Activated naive CD4-positive, alpha-beta T cell treated with anti-CD3 and anti-CD28 coated beads, Interleukin-2, amount 50 U/mL, for 16 hours (primary cell): ENCODE results near the gene WWC1.
A peak's percentile ranks its signal among the peaks of the same experiment; 100 is the strongest.

Source experiments
- DNase-seq: peaks from one replicate; pipeline ENCODE4 v3.0.0-alpha.2; 2020

The WWC1 gene

GRCh38 chr5:168291342-168291963 is at the start of gene WWC1:
Gene WWC1, plus strand, starts transcription at chr5:168291645. Its CDS starts 508 bp downstream, at chr5:168292153.
- DNase-seq: peak; percentile 27

DNA sequence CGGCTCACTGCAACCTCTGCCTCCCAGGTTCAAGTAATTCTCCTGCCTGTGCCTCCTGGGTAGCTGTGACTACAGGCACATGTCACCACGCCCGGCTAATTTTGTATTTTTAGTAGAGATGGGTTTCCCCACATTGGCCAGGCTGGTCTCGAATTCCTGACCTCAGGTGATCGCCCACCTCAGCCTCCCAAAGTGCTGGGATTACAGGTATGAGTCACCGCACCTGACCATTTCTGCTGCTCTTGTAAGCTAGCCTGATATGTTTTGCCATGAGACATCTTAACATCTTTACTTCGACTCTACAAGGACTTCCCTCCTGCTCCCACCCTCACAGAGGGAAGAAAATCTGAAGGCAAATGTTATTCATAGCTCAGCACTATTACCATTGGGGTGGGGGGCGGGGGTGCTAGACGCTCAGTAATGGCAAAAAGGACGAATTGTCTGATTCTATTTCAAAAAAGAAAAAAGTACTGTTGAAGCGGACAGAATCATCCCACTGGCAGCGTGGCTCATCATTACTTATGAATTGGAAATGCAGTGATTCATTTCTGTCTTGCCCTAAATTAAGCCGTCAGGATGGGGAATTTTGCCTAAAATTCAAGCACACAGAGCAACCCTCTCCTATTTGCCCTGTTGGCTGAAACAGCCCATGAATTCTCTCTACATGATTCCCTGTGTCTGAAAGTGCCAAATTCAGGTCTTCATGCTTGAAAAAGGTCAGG is 46.4 kb upstream of the WWC1 start:
- DNase-seq: no peak

GRCh38 chr5:168249923-168250322 is 41.5 kb upstream of the WWC1 start:
- no peak for DNase-seq

GRCh38 chr5:168251259-168251658 is 40.2 kb upstream of the WWC1 start:
- no peak for DNase-seq

DNA sequence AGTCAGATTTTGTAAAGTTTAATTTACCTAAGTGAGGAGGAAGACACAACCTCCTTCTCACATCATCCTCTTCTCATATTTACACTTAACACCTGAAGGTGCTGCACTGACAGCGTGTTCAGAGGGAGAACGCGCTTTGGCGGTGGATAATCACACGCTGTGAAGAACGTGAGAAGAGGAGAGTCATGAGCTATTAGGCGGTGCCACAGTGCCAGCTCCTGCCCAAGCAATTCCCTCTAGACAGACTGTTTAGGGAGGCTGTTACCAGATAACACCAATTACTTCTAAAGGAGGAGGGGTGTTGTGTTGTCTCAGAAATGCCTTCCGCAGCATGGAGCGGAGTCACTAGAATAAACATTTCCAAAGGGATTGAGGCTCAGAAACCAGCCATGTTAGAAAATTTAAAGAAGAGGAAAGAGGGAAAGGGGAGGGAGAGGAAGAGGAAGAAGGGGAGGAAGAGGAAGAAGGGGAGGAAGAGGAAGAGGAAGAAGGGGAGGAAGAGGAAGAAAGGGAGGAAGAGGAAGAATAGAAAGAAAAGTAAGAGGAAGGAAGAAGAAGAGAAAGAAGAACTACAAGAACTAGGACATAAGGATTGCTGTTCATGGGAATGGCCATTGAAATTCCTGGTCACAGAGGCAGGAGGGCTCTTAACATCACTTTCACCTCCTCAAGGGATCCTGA is 37.3 kb upstream of the WWC1 start:
- DNase-seq: no peak

DNA sequence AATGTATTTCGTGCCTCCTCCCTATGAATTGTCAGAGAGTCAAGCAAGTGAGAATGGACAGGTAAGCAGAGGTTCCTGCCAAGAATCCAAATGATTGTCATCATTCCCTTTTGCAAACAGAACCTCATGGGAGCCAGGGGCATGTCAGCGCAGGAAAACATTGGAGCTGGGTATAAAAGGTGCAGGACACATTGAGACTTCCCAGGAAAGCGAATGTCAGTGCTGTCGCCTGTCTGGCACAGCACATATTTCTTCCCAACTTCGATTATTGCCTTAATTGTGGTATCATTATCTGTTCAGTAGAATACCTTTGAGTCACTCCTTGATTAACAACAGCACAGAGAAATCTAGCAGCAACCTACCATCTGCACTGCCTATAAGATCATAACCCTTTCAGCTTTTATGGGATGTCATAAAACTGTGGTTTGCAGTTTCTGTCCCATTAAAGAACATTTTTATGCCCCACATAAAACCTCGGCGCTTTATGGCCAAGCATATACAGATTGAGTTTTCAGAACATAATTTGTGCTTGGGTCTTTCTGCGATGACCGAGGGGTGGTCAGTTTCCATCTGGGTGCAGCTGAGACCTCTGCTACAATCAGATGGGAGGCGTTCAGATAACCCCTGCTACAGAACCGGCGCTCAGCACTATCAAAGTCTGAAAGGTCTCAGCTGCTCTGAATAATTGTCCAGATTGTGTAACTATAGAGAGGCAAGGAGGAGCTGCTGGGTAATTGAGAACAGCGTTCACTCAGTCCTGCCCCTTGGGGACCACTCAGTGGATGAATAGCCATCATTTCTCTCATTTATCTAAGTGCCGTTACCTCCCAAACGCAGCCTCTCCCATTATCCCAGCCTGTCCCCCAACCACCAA is 30.9 kb upstream of the WWC1 start:
- DNase-seq: no peak

GRCh38 chr5:168261227-168261571 is 30.2 kb upstream of the WWC1 start:
- DNase-seq: no peak

GRCh38 chr5:168262042-168262743 is 29.3 kb upstream of the WWC1 start:
- no peak for DNase-seq

DNA sequence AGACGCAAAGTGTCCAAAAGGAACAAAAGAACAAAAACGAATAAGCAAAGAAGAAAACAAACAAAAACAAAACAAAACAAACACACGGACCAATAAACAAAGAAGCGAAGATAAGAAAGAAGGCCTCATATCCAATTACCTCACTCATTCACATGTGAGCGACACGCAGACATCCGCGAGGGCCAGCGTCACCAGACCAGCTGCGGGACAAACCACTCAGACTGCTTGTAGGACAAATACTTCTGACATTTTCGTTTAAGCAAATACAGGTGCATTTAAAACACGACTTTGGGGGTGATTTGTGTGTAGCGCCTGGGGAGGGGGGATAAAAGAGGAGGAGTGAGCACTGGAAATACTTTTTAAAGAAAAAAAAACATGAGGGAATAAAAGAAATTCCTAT is 28.3 kb upstream of the WWC1 start:
- no peak for DNase-seq

DNA sequence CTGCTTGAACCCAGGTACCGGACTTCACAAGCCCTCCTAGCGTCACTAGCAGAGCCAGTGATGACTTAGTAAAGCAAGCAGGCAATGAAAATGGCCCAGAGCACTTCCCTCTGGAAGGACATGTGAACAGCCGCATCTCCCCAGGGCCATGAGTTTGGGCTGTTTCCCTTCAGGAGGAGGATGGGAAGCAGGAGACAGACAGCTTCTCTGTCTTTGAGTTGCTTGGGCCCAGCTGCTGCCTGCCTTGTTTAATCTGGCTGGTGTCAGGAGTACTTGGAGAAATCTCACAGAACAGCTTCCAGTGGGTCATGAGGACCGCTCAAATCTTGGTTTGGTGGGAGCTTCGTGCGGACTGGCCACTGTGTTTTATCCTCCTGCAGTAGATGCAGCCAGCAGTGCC is 25.4 kb upstream of the WWC1 start:
- no peak for DNase-seq

GRCh38 chr5:168268949-168269936 is 22.2 kb upstream of the WWC1 start:
- peak; percentile 62 for DNase-seq

- DNase-seq: no peak
Observed at GRCh38 chr5:168269937-168270330, 21.5 kb upstream of the WWC1 start.

DNA sequence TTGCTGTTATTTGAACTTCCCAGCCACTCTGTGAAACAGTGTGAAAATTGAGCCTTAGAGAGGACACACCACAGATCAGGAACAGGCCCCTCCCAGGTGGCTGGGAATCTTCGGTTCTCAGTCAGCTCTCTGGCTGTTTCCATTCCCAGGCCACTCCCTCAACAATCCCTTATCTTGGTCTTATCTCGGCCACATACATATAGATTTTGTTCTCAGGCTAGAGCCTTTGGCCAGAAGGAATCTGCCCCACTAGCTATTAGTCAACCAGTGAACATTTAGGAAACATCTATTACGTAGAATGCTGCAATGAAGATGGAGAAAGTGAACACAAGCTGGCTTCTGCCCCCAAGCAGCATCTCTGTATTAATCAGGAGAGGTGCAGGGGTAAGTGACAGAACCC is 21.0 kb upstream of the WWC1 start:
- no peak for DNase-seq

DNA sequence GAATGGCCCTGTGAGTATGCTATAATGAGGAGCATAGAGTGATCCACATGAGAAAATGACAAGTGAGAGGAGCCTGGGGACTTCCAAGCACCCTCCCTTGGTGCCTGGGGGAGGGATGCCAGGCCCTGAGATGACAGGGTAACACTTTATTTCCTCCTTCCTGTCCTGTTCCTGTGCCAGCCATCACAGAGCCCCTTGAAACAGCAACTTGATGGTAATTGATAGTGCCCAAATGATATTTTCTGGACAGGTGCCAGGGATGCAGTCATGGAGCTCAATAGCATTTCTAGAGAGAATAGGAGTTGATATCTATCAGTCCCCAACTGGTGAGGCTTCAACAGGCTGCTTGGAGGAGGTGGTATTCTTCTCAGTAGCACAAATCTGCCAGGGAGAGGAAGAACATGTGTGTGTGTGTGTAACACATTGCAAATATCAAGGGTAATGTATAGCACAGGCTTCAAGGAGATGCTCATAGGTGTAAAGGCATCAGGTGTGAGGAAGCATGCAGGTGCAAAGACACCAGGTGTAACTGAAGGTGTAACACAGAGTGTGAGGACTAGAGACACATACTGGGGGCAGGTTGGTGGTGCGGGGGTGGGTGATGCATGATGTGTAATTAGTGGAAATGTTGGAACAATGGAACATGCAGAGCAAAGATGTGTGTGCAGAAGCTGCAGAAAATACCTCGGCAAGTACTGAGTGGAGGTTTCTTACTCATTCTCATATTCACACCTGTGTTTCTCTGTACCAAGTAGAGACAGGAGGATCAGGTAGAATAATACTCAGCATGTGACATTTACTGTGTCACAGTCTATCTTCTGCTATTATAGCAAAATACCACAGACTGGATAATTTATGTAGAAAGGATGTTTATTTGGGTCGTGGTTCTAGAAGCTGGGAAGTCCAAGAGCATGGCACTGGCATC is 18.1 kb upstream of the WWC1 start:
- DNase-seq: no peak

GRCh38 chr5:168274406-168274805 is 17.0 kb upstream of the WWC1 start:
- no peak for DNase-seq

DNA sequence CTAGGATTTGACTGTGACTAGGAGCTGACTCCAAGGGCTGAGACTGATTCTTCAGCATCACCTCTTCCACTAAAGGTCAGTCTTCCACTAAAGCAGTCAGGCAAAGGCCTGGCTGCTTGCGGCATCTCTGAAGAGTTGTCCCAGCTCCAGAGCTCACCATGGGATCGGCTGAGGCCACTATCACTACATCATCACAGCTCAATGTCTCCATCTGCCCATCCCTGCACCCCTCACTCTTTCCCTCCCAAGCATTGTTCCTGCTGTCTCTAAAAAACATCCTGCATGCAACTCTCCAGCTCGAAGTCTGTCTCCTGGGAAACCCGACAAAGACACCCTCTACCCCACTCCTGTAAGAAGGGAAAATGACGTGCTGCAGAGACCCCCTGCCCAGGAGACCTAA is 15.5 kb upstream of the WWC1 start:
- no peak for DNase-seq

DNA sequence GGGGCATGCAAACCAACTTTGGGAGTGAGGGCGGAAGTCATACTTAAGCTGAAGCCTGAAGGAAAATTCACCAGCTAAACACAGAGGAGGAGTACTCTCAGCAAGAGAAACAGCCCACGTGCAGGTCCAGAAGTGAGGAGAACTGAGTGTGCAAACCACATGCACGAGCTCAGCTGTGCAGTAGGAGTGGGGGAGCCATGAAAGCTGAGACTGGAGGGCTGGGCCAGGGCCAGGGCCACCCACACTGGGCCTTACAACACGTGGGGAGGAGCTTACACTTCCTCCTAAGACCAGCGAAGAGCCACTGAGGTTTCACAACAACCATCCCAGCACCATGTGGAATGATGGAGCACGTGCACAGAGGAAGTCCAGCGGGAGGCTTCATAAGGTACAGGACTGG is 9.3 kb upstream of the WWC1 start:
- no peak for DNase-seq

- DNase-seq: no peak
Observed at GRCh38 chr5:168284809-168285208, 6.6 kb upstream of the WWC1 start.

DNA sequence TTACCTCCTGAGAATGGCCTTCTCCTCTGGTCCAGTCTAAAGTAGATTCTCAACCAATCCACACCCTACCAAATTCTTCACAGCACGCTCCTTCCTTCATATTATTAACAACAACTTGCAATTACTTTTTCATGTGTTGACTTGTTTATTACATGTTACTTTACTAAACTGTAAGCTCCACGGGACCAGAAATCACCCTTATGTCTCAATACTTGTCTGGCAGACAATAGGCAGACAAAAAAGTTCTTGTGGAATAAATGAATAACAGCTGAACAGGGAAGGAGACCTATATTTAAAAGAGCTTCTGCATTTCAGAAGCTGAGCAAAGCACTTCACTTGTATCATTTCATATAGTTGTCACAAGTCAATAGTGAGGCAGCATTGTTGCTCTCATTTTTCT is 5.7 kb upstream of the WWC1 start:
- no peak for DNase-seq

DNA sequence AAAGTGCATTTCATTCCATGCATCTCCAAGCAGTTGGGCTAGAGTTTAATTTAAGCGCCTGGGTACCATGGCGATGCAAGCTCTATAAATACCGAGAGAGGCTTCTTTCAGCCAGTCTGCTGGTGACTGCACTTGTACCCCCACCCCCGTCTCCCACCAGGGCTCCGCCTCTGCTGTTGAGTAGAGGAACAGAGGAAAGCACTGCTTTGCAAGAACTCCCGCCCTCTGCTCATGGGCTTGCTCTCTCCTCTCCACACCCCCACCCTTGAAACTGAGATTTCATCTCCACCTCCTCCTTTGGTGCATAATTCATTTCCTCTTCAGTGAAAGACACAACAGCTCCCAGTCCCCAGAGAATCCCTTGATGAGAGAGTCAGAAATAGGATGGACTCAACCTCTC is 5.1 kb upstream of the WWC1 start:
- DNase-seq: no peak
